Colonic mucosa (tissue), 4 donors: ENCODE results near the gene LAIR2. TPM values are rescaled to one million over a fixed set of nuclear protein-coding genes. Genes with fewer than 3 reads are reported as not detected.

Experiments
- DNase-seq: peaks from one replicate; pipeline ENCODE4 v3.0.0-alpha.2; 2020
- H3K27ac ChIP-seq: fragments of 200-600 bp; one replicate; pipeline ENCODE4 v1.8.0; 2021
- H3K27me3 ChIP-seq: fragments of 200-600 bp; one replicate; pipeline ENCODE4 v1.8.0; 2021
- H3K36me3 ChIP-seq: fragments of 200-600 bp; one replicate; pipeline ENCODE4 v1.8.0; 2021
- H3K4me1 ChIP-seq: fragments of 200-600 bp; one replicate; pipeline ENCODE4 v1.8.0; 2021; ENCODE audit warnings: mild to moderate bottlenecking
- H3K4me3 ChIP-seq: fragments of 200-600 bp; one replicate; pipeline ENCODE4 v1.8.0; 2021
- H3K9ac ChIP-seq, 2 donors: one replicate each; pipeline ENCODE4 v1.7.0; 2013; ENCODE audit warnings: control low read depth in 2 of 2, low read depth in 2 of 2, low read length in 2 of 2
- H3K9me3 ChIP-seq: fragments of 200-600 bp; one replicate; pipeline ENCODE4 v1.8.0; 2021
- CTCF ChIP-seq: fragments of 200-600 bp; IDR thresholded peaks from one replicate; pipeline ENCODE4 v1.8.0; 2022; ENCODE audit warnings: antibody characterized with exemption, mild to moderate bottlenecking
- intact Hi-C: fragments of 100-400 bp; cut with DNase I; formaldehyde crosslinking; loops from one replicate; pipeline ENCODE4 v1.14.1; 2022
- total RNA-seq, 2 donors: library from RNA; stranded (reverse); fragmentation: NEBNext Ultra II Directional in 1 of 2; extraction: Animal tissue kit (Norgen Biotek cat#: 25700) in 1 of 2; gene quantifications; one replicate each; pipeline ENCODE4 v1.2.1, GENCODE V29; 2021
- donor health status: healthy.
- donor health status: DM: no; HTN: no; CAD: no.
- donor health status: DM: no; HTN: no; CAD: no.

The LAIR2 gene
- total RNA-seq: under 1 TPM in 1 of 2 donors, not detected in 1; 0.37 TPM

- no peaks in the 10 kb centered on the region for H3K36me3 ChIP-seq
- H3K27ac ChIP-seq: no peak within 1 kb of the TSS
- H3K27me3 ChIP-seq: peaks cover 5% of the 10 kb centered on the region
- intact Hi-C loops: no loop called here
- H3K9me3 ChIP-seq: no peaks in the 10 kb centered on the region
- no peak within 1 kb of the TSS for H3K4me3 ChIP-seq
- H3K9ac ChIP-seq: no peak within 1 kb of the TSS
- TF ChIP-seq CTCF: no peak
- no peaks in the 10 kb centered on the region for H3K4me1 ChIP-seq
- DNase-seq: no peak
These were observed at the start of gene LAIR2 for GRCh38 chr19:54502518-54503048. Gene LAIR2, plus strand, starts transcription at chr19:54502831. Its CDS starts 88 bp downstream, at chr19:54502919.

GRCh38 chr19:54453921-54454780 lies 48.5 kb upstream of the LAIR2 start:
- TF ChIP-seq CTCF: no peak
- Histone ChIP-seq H3K4me1 (peaks cover 5% of the 10 kb centered on the region), H3K27me3 (no peaks in the 10 kb centered on the region), H3K36me3 (peaks cover 48% of the 10 kb centered on the region), H3K4me3 (no peak overlapping the region), H3K9me3 (no peaks in the 10 kb centered on the region), H3K27ac (no peak overlapping the region), H3K9ac (no peak overlapping the region)
- DNase-seq: no peak
- intact Hi-C loops: no loop called here

GRCh38 chr19:54454781-54455675 lies 47.6 kb upstream of the LAIR2 start:
- no peak overlapping the region for H3K9ac ChIP-seq
- no peaks in the 10 kb centered on the region for H3K9me3 ChIP-seq
- H3K36me3 ChIP-seq: peaks cover 48% of the 10 kb centered on the region
- H3K27me3 ChIP-seq: no peaks in the 10 kb centered on the region
- no peak overlapping the region for H3K4me3 ChIP-seq
- no peak for TF ChIP-seq CTCF
- intact Hi-C loops: no loop called here
- no peak overlapping the region for H3K27ac ChIP-seq
- no peak for DNase-seq
- peaks cover 5% of the 10 kb centered on the region for H3K4me1 ChIP-seq

GRCh38 chr19:54455786-54456422 lies 46.7 kb upstream of the LAIR2 start:
- Histone ChIP-seq H3K36me3 (peaks cover 48% of the 10 kb centered on the region), H3K9me3 (no peaks in the 10 kb centered on the region), H3K4me1 (peaks cover 3% of the 10 kb centered on the region), H3K9ac (no peak overlapping the region), H3K27me3 (no peaks in the 10 kb centered on the region), H3K4me3 (no peak overlapping the region), H3K27ac (no peak overlapping the region)
- intact Hi-C loops: no loop called here
- no peak for DNase-seq
- TF ChIP-seq CTCF: no peak
